Mucosa of descending colon (tissue), 3 donors: ENCODE data around the gene ASCL4. TPM values are rescaled to one million over a fixed set of nuclear protein-coding genes. Genes with fewer than 3 reads are reported as not detected.
A peak's percentile ranks its signal among the peaks of the same experiment; 100 is the strongest.

Experiments used
- ATAC-seq: fragments of 200-7000 bp; cut with Tn5 transposase; one replicate; pipeline ENCODE4 v1.9.1; 2020; ENCODE audit warnings: mild to moderate bottlenecking, moderate library complexity
- DNase-seq, 3 donors: peaks; one replicate each; pipeline ENCODE4 v3.0.0-alpha.2; 2020
- H3K36me3 ChIP-seq: fragments of 200-600 bp; one replicate; pipeline ENCODE4 v1.8.0; 2021; ENCODE audit warnings: low read depth, mild to moderate bottlenecking
- H3K4me1 ChIP-seq: fragments of 200-600 bp; one replicate; pipeline ENCODE4 v1.8.0; 2021; ENCODE audit warnings: low read depth, mild to moderate bottlenecking
- H3K4me3 ChIP-seq: fragments of 200-600 bp; one replicate; pipeline ENCODE4 v1.8.0; 2021; ENCODE audit warnings: mild to moderate bottlenecking
- H3K9me3 ChIP-seq: fragments of 200-600 bp; one replicate; pipeline ENCODE4 v1.8.0; 2021; ENCODE audit warnings: mild to moderate bottlenecking
- CTCF ChIP-seq: fragments of 200-600 bp; IDR thresholded peaks from one replicate; pipeline ENCODE4 v1.8.0; 2022; ENCODE audit warnings: antibody characterized with exemption, mild to moderate bottlenecking
- intact Hi-C, 2 donors: fragments of 100-400 bp; cut with DNase I in 1 of 2; cut with micrococcal nuclease in 1 of 2; formaldehyde crosslinking; loops; one replicate each; pipeline versions ENCODE4 v1.11.0 to v1.11.1; 2022; cut with DNase I, micrococcal nuclease
- total RNA-seq, 3 donors: library from RNA; stranded (reverse); fragmentation: NEBNext Ultra II Directional in 2 of 3; extraction: Animal tissue kit (Norgen Biotek cat#: 25700) in 2 of 3; gene quantifications; one replicate each; pipeline versions ENCODE4 v1.2.1 to v1.2.4, GENCODE V29; 2021 to 2023
- donor health status: DM: no; HTN: no; CAD: no; lungs with moderate emphysema.
- donor health status: DM: no; HTN: no; CAD: no.
- donor health status: DM: no; HTN: yes; CAD: no.

Gene ASCL4
- total RNA-seq, 3 donors from 2014 or later, result not detected

- DNase-seq, result no peak
- intact Hi-C loops, result no loop called here
- TF ChIP-seq CTCF, result no peak
- Histone ChIP-seq H3K9me3 (no peaks in the 10 kb centered on the region), H3K4me3 (no peak overlapping the region), H3K36me3 (no peaks in the 10 kb centered on the region), H3K4me1 (peaks cover 4% of the 10 kb centered on the region)
- ATAC-seq, result no peak
Measured at GRCh38 chr12:107765316-107765715, 9.2 kb upstream of the ASCL4 start.

GRCh38 chr12:107767466-107767865 lies 7.0 kb upstream of the ASCL4 start:
- TF ChIP-seq CTCF, result no peak
- intact Hi-C loops, result no loop called here
- DNase-seq (no peak), ATAC-seq (no peak)
- Histone ChIP-seq H3K4me1 (no peaks in the 10 kb centered on the region), H3K36me3 (no peaks in the 10 kb centered on the region), H3K9me3 (no peaks in the 10 kb centered on the region), H3K4me3 (no peak overlapping the region)

GRCh38 chr12:107775093-107775721 lies 703 bp downstream of the ASCL4 start:
- Histone ChIP-seq H3K36me3 (no peaks in the 10 kb centered on the region), H3K9me3 (no peaks in the 10 kb centered on the region), H3K4me3 (no peak overlapping the region), H3K4me1 (peaks cover 3% of the 10 kb centered on the region)
- intact Hi-C loops, result no loop called here
- ATAC-seq (no peak), DNase-seq (no peak)
- TF ChIP-seq CTCF, result no peak

- H3K4me3 ChIP-seq, result no peak overlapping the region
- H3K4me1 ChIP-seq, result peaks cover 3% of the 10 kb centered on the region
- no peaks in the 10 kb centered on the region for H3K9me3 ChIP-seq
- TF ChIP-seq CTCF, result no peak
- ATAC-seq (no peak), DNase-seq (no peak)
- intact Hi-C loops, result no loop called here
- no peaks in the 10 kb centered on the region for H3K36me3 ChIP-seq
Measured at GRCh38 chr12:107776171-107776570, 1.7 kb downstream of the ASCL4 start.

- no peaks in the 10 kb centered on the region for H3K36me3 ChIP-seq
- H3K9me3 ChIP-seq, result no peaks in the 10 kb centered on the region
- peaks cover 3% of the 10 kb centered on the region for H3K4me1 ChIP-seq
- no peak overlapping the region for H3K4me3 ChIP-seq
- ATAC-seq (peak; percentile 96), DNase-seq (peak in 2 of 3 donors; percentile 31 to 41)
- no peak for TF ChIP-seq CTCF
- intact Hi-C loops, result no loop called here
Measured at GRCh38 chr12:107778383-107779025, 4.0 kb downstream of the ASCL4 start.
